Measurements from ENCODE around the gene PREX1.

PREX1 gene

GRCh38 chr20:48807586-48808381 is 20.0 kb downstream of the PREX1 start:
- H3K4me3 ChIP-seq (replicated peaks; ENCODE audit: insufficient read depth, low read length) = no peak overlapping the region

GRCh38 chr20:48807051-48807450 is 20.7 kb downstream of the PREX1 start:
- no peak for DNase-seq (ENCODE audit: low read depth in 1 of 2, low spot score in 1 of 2)
- Histone ChIP-seq H3K27ac (replicated peaks) (no peak overlapping the region), H3K27me3 (ENCODE audit: insufficient read depth, poor library complexity, severe bottlenecking) (no peaks in the 10 kb centered on the region), H3K4me3 (replicated peaks; ENCODE audit: insufficient read depth, low read length) (no peak overlapping the region)
- TF ChIP-seq SPI1 (IDR thresholded peaks at IDR 0.05; ENCODE audit: borderline replicate concordance, low read depth) (no peak), GABPA (IDR thresholded peaks at IDR 0.05; ENCODE audit: low read depth) (no peak), REST (IDR thresholded peaks at IDR 0.05; ENCODE audit: insufficient replicate concordance, low read depth) (no peak), POLR2AphosphoS5 (IDR thresholded peaks at IDR 0.05; ENCODE audit: low read depth) (no peak), CTCF (IDR thresholded peaks at IDR 0.05; ENCODE audit: insufficient read depth, low read length) (no peak)

More at GRCh38 chr20:48807586-48808381, 20.0 kb downstream of the PREX1 start:
- DNase-seq (ENCODE audit: low read depth in 1 of 2, low spot score in 1 of 2) = no peak
- Histone ChIP-seq H3K27me3 (ENCODE audit: insufficient read depth, poor library complexity, severe bottlenecking) (no peaks in the 10 kb centered on the region), H3K27ac (replicated peaks) (no peak overlapping the region)
- TF ChIP-seq GABPA (IDR thresholded peaks at IDR 0.05; ENCODE audit: low read depth) = no peak
- no peak for TF ChIP-seq REST (IDR thresholded peaks at IDR 0.05; ENCODE audit: insufficient replicate concordance, low read depth)
- no peak for TF ChIP-seq CTCF (IDR thresholded peaks at IDR 0.05; ENCODE audit: insufficient read depth, low read length)
- TF ChIP-seq SPI1 (IDR thresholded peaks at IDR 0.05; ENCODE audit: borderline replicate concordance, low read depth) = no peak
- TF ChIP-seq POLR2AphosphoS5 (IDR thresholded peaks at IDR 0.05; ENCODE audit: low read depth) = no peak

GRCh38 chr20:48805716-48806115 is 22.1 kb downstream of the PREX1 start:
- TF ChIP-seq POLR2AphosphoS5 (IDR thresholded peaks at IDR 0.05; ENCODE audit: low read depth) (no peak), REST (IDR thresholded peaks at IDR 0.05; ENCODE audit: insufficient replicate concordance, low read depth) (no peak), CTCF (IDR thresholded peaks at IDR 0.05; ENCODE audit: insufficient read depth, low read length) (no peak), SPI1 (IDR thresholded peaks at IDR 0.05; ENCODE audit: borderline replicate concordance, low read depth) (no peak), GABPA (IDR thresholded peaks at IDR 0.05; ENCODE audit: low read depth) (no peak)
- no peak for DNase-seq (ENCODE audit: low read depth in 1 of 2, low spot score in 1 of 2)
- H3K27ac ChIP-seq (replicated peaks) = no peak overlapping the region

More at GRCh38 chr20:48805716-48806115, 22.1 kb downstream of the PREX1 start:
- Histone ChIP-seq H3K27me3 (ENCODE audit: insufficient read depth, poor library complexity, severe bottlenecking) (no peaks in the 10 kb centered on the region), H3K4me3 (replicated peaks; ENCODE audit: insufficient read depth, low read length) (no peak overlapping the region)

Data from HL-60 (cell line).